Measurements from ENCODE around the gene TCN2.
"Not testable (repeated sequence)": the region's sequence is repeated elsewhere in the genome, so short reads cannot be mapped to it uniquely, and the experiment has no call there.

Gene TCN2

GRCh38 chr22:30650508-30651116, 43.6 kb downstream of the TCN2 start:
- DNase-seq = peak; percentile 49

- DNase-seq = no peak
Observed at GRCh38 chr22:30652852-30653251, 45.9 kb downstream of the TCN2 start.

- no peak for DNase-seq
Observed at GRCh38 chr22:30654361-30654760, 47.4 kb downstream of the TCN2 start.

- DNase-seq = no peak
Observed at GRCh38 chr22:30655532-30655931, 48.6 kb downstream of the TCN2 start.

- no peak for DNase-seq
Observed at GRCh38 chr22:30662040-30662439, 55.1 kb downstream of the TCN2 start.

GRCh38 chr22:30664798-30665197, 57.8 kb downstream of the TCN2 start:
- no peak for DNase-seq

- DNase-seq = no peak
Observed at GRCh38 chr22:30665266-30665665, 58.3 kb downstream of the TCN2 start.

- DNase-seq = no peak
Observed at GRCh38 chr22:30665786-30666185, 58.8 kb downstream of the TCN2 start.

- no peak for DNase-seq
Observed at GRCh38 chr22:30667107-30667493, 60.1 kb downstream of the TCN2 start.

- DNase-seq = peak; percentile 61
Observed at GRCh38 chr22:30667494-30668385, 60.8 kb downstream of the TCN2 start, which contains the start of gene DUSP18. Gene DUSP18, minus strand, starts transcription at chr22:30667875. Its CDS starts 3,872 bp downstream, at chr22:30664003.

GRCh38 chr22:30668386-30668710, 61.4 kb downstream of the TCN2 start:
- DNase-seq = no peak

GRCh38 chr22:30671071-30671470, 64.1 kb downstream of the TCN2 start:
- DNase-seq = no peak

- DNase-seq = no peak
Observed at GRCh38 chr22:30673136-30673535, 66.2 kb downstream of the TCN2 start.

- no peak for DNase-seq
Observed at GRCh38 chr22:30674482-30674881, 67.5 kb downstream of the TCN2 start.

GRCh38 chr22:30675436-30675835, 68.5 kb downstream of the TCN2 start:
- no peak for DNase-seq

- DNase-seq = not testable (repeated sequence)
Observed at GRCh38 chr22:30676565-30676964, 69.6 kb downstream of the TCN2 start.

Data from DMS79 treated with DMSO at 0.1 percent for 48 hours (cell line).